ENCODE data around the gene RHBDF2. TPM values are rescaled to one million over a fixed set of nuclear protein-coding genes. Genes with fewer than 3 reads are reported as not detected.
"Not testable (repeated sequence)": the region's sequence is repeated elsewhere in the genome, so short reads cannot be mapped to it uniquely, and the experiment has no call there.

Gene RHBDF2
- total RNA-seq, 4 donors from 2014 or later, result 27.0 to 38.5 (median 33.7) TPM

DNA sequence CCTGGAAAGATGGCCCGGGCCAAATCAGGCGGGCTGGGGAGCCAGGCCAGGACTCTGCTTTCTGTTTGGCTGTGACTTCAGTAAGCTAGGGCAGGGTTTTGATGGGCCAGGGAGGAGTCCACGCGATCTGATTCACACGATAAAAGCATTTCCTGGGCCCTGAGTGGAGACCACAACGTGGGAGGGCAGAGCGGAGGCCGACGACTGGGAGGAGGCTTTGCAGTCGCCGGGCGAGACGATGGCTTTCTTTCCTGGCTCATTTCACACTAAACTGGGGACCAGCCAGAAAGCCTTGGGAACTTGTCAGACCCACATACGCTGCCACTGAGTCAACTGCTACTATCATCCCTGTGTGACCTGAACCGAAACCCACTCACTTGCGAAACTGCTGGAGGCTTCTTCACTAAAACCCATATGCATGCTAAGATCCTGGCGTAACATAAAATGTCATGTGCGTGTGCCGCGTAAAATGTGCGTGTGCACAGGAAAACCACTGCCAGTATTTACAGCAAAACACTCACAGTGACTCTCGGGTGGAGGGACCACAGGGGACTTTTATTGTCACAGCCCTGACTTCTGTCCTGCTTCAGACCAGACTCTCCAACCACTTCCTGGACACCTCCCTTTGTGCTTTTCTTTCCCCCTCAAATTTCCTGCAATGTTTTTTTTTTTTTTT, 14.2 kb upstream of the RHBDF2 start:
- intact Hi-C loops (cut with DNase I), result no loop called here
- no peak for DNase-seq
- peaks cover 7 to 40% (median 13%) of the 10 kb centered on the region in 3 donors for H3K4me1 ChIP-seq
- no peaks in the 10 kb centered on the region for H3K9me3 ChIP-seq
- no peaks in the 10 kb centered on the region for H3K27me3 ChIP-seq
- H3K4me3 ChIP-seq, result peak overlapping the region in 3 of 4 donors; percentile 22 to 50 (median 25)
- H3K27ac ChIP-seq, result peak overlapping the region; percentile 60 to 84 (median 76)
- TF ChIP-seq, protein P1, sequence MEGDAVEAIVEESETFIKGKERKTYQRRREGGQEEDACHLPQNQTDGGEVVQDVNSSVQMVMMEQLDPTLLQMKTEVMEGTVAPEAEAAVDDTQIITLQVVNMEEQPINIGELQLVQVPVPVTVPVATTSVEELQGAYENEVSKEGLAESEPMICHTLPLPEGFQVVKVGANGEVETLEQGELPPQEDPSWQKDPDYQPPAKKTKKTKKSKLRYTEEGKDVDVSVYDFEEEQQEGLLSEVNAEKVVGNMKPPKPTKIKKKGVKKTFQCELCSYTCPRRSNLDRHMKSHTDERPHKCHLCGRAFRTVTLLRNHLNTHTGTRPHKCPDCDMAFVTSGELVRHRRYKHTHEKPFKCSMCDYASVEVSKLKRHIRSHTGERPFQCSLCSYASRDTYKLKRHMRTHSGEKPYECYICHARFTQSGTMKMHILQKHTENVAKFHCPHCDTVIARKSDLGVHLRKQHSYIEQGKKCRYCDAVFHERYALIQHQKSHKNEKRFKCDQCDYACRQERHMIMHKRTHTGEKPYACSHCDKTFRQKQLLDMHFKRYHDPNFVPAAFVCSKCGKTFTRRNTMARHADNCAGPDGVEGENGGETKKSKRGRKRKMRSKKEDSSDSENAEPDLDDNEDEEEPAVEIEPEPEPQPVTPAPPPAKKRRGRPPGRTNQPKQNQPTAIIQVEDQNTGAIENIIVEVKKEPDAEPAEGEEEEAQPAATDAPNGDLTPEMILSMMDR (IDR thresholded peaks at IDR 0.05), result no peak
- peak in 2 of 4 donors; percentile 34 to 62 for TF ChIP-seq POLR2A (IDR thresholded peaks at IDR 0.05)
- WGBS, 2 donors, result 17 to 29% methylated on average over 10 to 11 of the region's 22 CpGs
- H3K36me3 ChIP-seq, result no peaks in the 10 kb centered on the region

DNA sequence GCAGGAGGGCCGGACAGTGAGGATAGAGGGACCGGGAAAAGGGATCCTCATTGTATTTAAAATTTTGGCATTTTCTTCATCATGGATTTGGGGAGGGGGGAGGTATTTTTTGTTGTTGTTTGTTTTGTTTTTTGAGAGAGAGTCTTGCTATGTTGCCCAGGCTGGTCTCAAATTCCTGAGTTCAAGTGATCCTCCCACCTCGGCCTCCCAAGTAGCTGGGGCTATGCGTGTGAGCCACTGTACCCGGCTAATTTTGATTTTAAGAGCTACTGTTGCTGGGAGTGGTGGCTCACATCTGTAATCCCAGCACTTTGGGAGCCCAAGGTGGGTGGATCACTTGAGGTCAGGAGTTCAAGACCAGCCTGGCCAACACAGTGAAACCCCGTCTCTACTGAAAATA, 13.1 kb upstream of the RHBDF2 start:
- H3K27ac ChIP-seq, result peak overlapping the region in 2 of 4 donors; percentile 72 to 84
- intact Hi-C loops (cut with DNase I), result not testable (repeated sequence)

DNA sequence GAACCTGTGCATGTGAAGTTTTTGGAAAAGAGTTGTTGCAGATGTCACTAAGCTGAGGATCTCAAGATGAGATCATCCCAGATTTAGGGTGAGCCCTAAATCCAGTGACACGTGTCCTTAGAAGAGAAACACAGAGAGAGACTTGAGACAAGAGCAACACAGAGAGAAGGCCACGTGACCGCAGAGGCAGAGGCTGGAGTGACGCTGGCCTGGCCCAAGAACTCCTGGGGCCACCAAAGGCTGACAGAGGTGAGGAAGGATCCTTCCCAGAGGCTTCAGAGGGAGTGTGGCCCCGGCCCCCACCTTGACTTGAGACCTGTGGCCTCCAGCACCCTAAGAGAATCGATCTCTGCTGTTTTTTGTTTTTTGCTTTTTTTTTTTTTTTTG, 12.1 kb upstream of the RHBDF2 start:
- Histone ChIP-seq H3K36me3 (no peaks in the 10 kb centered on the region), H3K9me3 (no peaks in the 10 kb centered on the region), H3K4me3 (no peak overlapping the region), H3K4me1 (peaks cover 7 to 40% (median 13%) of the 10 kb centered on the region in 3 donors), H3K27me3 (peaks cover 0 to 8% (median 0%) of the 10 kb centered on the region in 4 donors), H3K27ac (no peak overlapping the region)
- intact Hi-C loops (cut with DNase I), result no loop called here
- DNase-seq, result no peak
- WGBS, 2 donors, result 73 to 79% methylated on average over 6 of the region's 6 CpGs
- no peak for TF ChIP-seq POLR2A (IDR thresholded peaks at IDR 0.05)
- TF ChIP-seq, protein P1 (IDR thresholded peaks at IDR 0.05), result no peak

More for the DNA sequence above, 13.1 kb upstream of the RHBDF2 start:
- H3K27me3 ChIP-seq, DNase-seq, H3K9me3 ChIP-seq, H3K4me3 ChIP-seq, H3K36me3 ChIP-seq: not testable (repeated sequence)
- H3K4me1 ChIP-seq, result peaks cover 7 to 40% (median 13%) of the 10 kb centered on the region in 3 donors
- 95% methylated on average over 4 to 6 of the region's 6 CpGs for WGBS, 2 donors

DNA sequence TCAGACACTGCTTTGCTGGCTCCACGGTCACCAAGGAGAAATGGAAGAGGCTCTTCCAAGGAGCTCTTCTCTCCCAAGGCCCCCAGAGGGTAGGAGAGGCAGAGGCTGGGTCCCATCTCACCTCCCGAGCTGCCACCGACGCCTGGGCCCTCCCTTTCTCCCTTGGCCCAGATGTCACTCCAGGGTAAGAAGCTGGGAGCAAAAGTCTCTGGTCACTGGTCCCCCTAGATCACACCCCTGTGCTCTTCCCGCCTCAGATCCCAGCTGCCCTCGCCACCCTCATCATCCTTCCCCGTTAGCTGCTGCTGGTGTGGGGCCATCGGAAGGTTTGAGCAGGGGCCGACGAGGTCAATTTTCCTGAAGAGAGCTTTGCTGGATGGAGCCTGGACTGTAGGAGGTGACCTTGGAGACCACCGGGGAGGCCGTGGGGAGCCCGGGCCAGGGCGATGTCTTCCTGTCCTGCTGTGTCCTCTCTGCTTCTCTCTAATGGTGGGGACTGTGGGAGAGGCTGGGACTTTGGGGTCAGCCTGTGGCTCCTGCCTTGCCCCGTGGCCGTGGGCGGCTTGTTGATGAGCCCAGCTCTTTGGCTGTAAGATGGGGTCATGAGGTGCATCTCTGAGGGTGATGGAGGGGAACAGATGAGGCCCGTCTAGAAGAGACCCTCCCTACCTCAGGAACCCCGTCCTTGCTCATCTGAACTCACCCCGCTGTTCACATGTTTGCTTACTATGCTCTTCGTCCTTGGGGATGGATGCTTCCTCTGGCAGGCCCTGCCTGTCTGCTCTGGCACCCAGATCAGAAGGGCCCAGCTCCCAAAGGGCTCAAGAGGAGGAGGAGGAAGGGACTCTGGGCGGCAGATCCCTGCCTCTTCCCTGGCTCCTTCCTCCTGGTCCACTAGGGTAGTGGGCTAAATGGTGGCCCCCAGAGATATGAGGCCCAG, 11.4 kb upstream of the RHBDF2 start:
- no peak for DNase-seq
- intact Hi-C loops (cut with DNase I), result no loop called here

DNA sequence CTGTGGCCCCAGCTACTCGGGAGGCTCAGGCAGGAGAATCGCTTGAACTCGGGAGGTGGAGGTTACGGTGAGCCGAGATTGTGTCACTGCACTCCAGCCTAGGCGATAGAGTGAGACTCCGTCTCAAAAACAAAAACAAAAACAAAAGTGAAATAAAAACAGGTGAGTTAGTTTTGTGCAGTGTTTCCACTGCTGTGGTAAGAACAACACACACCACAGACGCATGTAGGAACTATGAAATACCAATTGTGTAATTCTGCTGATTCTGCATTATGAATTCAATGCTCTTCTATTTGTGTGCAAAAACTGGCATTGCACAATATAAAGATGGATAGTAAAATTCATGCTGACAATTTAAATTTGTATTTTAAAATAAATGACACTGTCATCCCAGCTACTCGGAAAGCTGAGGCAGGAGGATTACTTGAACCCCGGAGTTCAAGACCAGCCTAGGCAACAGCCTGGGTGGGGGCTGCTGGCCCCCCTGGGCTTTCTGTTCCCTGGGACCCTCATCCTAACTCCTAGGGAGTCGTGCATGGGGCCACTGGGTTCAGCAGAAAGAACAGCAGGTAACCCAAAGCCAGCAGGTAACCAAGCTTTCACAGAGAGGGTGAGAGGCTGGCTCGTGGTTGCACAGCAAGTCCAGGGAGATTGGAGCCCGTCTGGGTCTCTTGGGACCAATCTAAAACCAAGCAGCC, 10.6 kb upstream of the RHBDF2 start:
- TF ChIP-seq, protein P1 (IDR thresholded peaks at IDR 0.05), result no peak
- TF ChIP-seq POLR2A (IDR thresholded peaks at IDR 0.05), result no peak
- 69 to 70% methylated on average over 11 to 13 of the region's 13 CpGs for WGBS, 2 donors
- no peak for DNase-seq

More for the DNA sequence above, 11.4 kb upstream of the RHBDF2 start:
- WGBS, 2 donors, result 53 to 78% methylated on average over 3 to 5 of the region's 22 CpGs
- TF ChIP-seq, protein P1 (IDR thresholded peaks at IDR 0.05), result no peak
- TF ChIP-seq POLR2A (IDR thresholded peaks at IDR 0.05), result no peak
- Histone ChIP-seq H3K4me1 (peaks cover 7 to 36% (median 13%) of the 10 kb centered on the region in 3 donors), H3K9me3 (no peaks in the 10 kb centered on the region), H3K36me3 (no peaks in the 10 kb centered on the region), H3K27ac (no peak overlapping the region), H3K4me3 (no peak overlapping the region), H3K27me3 (peaks cover 0 to 14% (median 0%) of the 10 kb centered on the region in 4 donors)

More for the DNA sequence above, 10.6 kb upstream of the RHBDF2 start:
- Histone ChIP-seq H3K27ac (peak overlapping the region in 1 of 4 donors; percentile 43), H3K9me3 (no peaks in the 10 kb centered on the region), H3K27me3 (peaks cover 0 to 22% (median 0%) of the 10 kb centered on the region in 4 donors), H3K4me3 (no peak overlapping the region), H3K4me1 (peaks cover 7 to 35% (median 13%) of the 10 kb centered on the region in 3 donors), H3K36me3 (no peaks in the 10 kb centered on the region)
- intact Hi-C loops (cut with DNase I), result no loop called here
